Activated CD8-positive, alpha-beta memory T cell treated with anti-CD3 and anti-CD28 coated beads, Interleukin-2, amount 50 U/mL, for 48 hours (primary cell): ENCODE results near the gene ZNF474.

Source experiments
- DNase-seq: peaks from one replicate; pipeline ENCODE4 v3.0.0-alpha.2; 2020

ZNF474 gene

GRCh38 chr5:122119205-122119604 is 10.1 kb upstream of the ZNF474 start:
- no peak for DNase-seq

GRCh38 chr5:122120493-122120892 is 8.9 kb upstream of the ZNF474 start:
- no peak for DNase-seq

- DNase-seq, result no peak
These were observed 8.4 kb upstream of the ZNF474 start for GRCh38 chr5:122120957-122121356.

- no peak for DNase-seq
These were observed 7.6 kb upstream of the ZNF474 start for GRCh38 chr5:122121479-122122465.

- no peak for DNase-seq
These were observed 4.6 kb upstream of the ZNF474 start for GRCh38 chr5:122124766-122125165.

- DNase-seq, result no peak
These were observed 3.1 kb upstream of the ZNF474 start for GRCh38 chr5:122126177-122126755.

- DNase-seq, result no peak
These were observed 2.5 kb upstream of the ZNF474 start for GRCh38 chr5:122126756-122127321.

GRCh38 chr5:122130152-122130551 is 806 bp downstream of the ZNF474 start:
- no peak for DNase-seq

- no peak for DNase-seq
These were observed 8.4 kb downstream of the ZNF474 start for GRCh38 chr5:122137702-122138101.

GRCh38 chr5:122138356-122138755 is 9.0 kb downstream of the ZNF474 start:
- DNase-seq, result no peak

GRCh38 chr5:122140900-122141299 is 11.6 kb downstream of the ZNF474 start:
- no peak for DNase-seq

GRCh38 chr5:122141751-122142150 is 12.4 kb downstream of the ZNF474 start:
- DNase-seq, result no peak

- no peak for DNase-seq
These were observed 13.3 kb downstream of the ZNF474 start for GRCh38 chr5:122142480-122143164.

- DNase-seq, result no peak
These were observed 14.9 kb downstream of the ZNF474 start for GRCh38 chr5:122144236-122144635.

GRCh38 chr5:122145906-122146305 is 16.6 kb downstream of the ZNF474 start:
- no peak for DNase-seq

- DNase-seq, result no peak
These were observed 20.2 kb downstream of the ZNF474 start for GRCh38 chr5:122149321-122150090.

GRCh38 chr5:122150215-122150614 is 20.9 kb downstream of the ZNF474 start:
- DNase-seq, result no peak

- no peak for DNase-seq
These were observed 22.3 kb downstream of the ZNF474 start for GRCh38 chr5:122151640-122152039.

GRCh38 chr5:122152266-122152900 is 23.0 kb downstream of the ZNF474 start:
- no peak for DNase-seq

- DNase-seq, result no peak
These were observed 23.9 kb downstream of the ZNF474 start for GRCh38 chr5:122153230-122153629.

GRCh38 chr5:122153774-122154173 is 24.4 kb downstream of the ZNF474 start:
- DNase-seq, result no peak

GRCh38 chr5:122154491-122154890 is 25.1 kb downstream of the ZNF474 start:
- no peak for DNase-seq
